SK-N-SH treated with all-trans-retinoic acid at 6 μM for 48 hours (cell line): ENCODE measurements around the gene LTO1.

ENCODE experiments used
- CREB5 ChIP-seq: fragments of 250-450 bp; sonication (Bioruptor Pico); IDR thresholded peaks from 2 replicates; pipeline ENCODE4 v1.5.1; 2020; ENCODE audit warnings: low read depth, mild to moderate bottlenecking, moderate library complexity
- PATZ1 ChIP-seq: fragments of 250-450 bp; sonication (Bioruptor Pico); IDR thresholded peaks from 2 replicates; pipeline ENCODE4 v1.8.0; 2020; ENCODE audit warnings: mild to moderate bottlenecking, moderate library complexity, borderline replicate concordance
- RARB ChIP-seq: fragments of 250-450 bp; sonication (Bioruptor Pico); IDR thresholded peaks from 2 replicates; pipeline ENCODE4 v1.8.0; 2021; ENCODE audit warnings: mild to moderate bottlenecking, moderate library complexity
- ZC3H10 ChIP-seq: fragments of 250-450 bp; sonication (Bioruptor Pico); IDR thresholded peaks from 2 replicates; pipeline ENCODE4 v1.5.1; 2021; ENCODE audit warnings: mild to moderate bottlenecking, moderate library complexity
- ZFP30 ChIP-seq: fragments of 450-650 bp; formaldehyde crosslinking; IDR thresholded peaks from 2 replicates; pipeline ENCODE4 v1.5.0; 2022; ENCODE audit warnings: mild to moderate bottlenecking, moderate library complexity
- ZNF565 ChIP-seq: fragments of 450-650 bp; formaldehyde crosslinking; conservative IDR thresholded peaks from 2 replicates; pipeline ENCODE4 v1.5.0; 2020; ENCODE audit warnings: low read depth, mild to moderate bottlenecking, moderate library complexity
- ZNF70 ChIP-seq: fragments of 450-650 bp; formaldehyde crosslinking; IDR thresholded peaks from 2 replicates; pipeline ENCODE4 v1.5.0; 2020; ENCODE audit warnings: mild to moderate bottlenecking, moderate library complexity

- TF ChIP-seq ZC3H10 (CRISPR knock-in tag) (no peak), CREB5 (CRISPR knock-in tag) (no peak), ZNF70 (no peak), RARB (no peak), PATZ1 (CRISPR knock-in tag) (no peak), ZNF565 (CRISPR knock-in tag) (no peak), ZFP30 (CRISPR knock-in tag) (no peak)
Measured at GRCh38 chr11:69703453-69703767, 28.3 kb upstream of the LTO1 start.
